NCI-H748 treated with DMSO at 0.1 percent for 48 hours (cell line): ENCODE results near the gene BPI.
"Not testable (repeated sequence)": the region's sequence is repeated elsewhere in the genome, so short reads cannot be mapped to it uniquely, and the experiment has no call there.

Experiments used
- DNase-seq: peaks from one replicate; lab custom pipeline; 2025; lab: John Stamatoyannopoulos, UW

Gene BPI

DNA sequence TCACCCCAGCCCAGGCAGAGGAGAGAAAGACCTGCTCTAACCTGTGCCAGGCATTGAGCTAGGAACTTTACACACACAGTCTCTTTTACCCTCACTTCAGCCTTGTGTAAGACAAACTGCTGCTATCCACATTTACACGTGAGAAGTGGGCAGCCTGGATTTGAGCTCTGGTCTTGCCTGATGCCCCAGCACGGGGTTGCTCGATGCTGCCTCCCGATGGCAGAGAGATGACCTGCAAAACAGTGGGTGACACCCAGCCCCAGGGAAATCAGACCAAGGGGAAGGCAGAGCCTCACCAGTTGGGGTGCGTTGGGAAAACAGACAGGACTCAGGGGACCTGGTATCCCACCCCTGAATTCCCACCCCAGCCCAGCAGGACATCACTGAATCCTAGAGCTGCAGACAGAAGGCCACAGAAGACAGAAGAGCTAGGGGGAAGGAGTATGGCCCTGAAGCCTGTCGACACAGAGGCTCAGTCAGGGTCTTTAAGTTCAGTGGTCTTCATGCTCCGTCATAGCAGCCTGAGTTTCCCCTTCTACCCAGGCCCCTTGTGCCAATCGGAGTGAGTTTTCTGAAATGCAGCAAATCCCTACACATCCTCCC is 990 bp downstream of the BPI start:
- DNase-seq, result no peak

DNA sequence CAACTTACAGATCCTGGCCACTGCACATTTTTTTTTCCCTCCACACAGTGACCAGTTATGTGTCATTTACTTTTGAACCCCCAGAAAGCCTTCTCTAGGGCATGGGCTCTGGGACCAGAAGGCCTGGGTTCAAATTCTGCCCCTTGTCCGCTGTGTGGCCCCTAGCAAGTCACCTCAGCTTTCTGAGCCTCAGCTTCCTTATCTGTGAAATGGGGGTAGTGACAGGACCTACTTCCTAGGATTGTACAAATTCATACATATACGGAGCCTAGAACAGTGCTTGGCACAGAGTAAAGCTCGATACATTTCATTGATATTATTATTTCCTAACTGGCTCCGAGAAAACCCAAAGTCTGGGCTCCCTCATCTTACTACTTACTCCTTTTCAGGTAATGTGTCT is 1.6 kb downstream of the BPI start:
- no peak for DNase-seq

DNA sequence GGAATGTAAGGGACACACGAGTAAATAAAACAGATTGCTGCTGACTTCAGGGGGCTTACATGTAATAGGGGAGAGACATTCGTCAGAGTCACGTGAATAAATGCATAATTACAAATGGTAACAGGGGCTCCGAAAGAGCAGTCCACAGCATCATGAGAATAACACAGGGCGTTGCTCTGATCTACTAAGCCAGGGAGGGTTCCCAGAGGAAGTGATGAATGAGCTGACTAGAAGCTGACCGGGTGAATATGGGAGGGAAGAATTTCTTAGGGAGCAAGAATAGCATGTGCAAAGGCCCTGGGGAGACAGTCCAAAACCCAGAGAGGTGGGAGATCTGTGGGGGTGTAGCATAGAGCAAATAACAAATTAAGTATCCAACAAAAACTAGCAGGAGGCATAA is 2.4 kb downstream of the BPI start:
- no peak for DNase-seq

DNA sequence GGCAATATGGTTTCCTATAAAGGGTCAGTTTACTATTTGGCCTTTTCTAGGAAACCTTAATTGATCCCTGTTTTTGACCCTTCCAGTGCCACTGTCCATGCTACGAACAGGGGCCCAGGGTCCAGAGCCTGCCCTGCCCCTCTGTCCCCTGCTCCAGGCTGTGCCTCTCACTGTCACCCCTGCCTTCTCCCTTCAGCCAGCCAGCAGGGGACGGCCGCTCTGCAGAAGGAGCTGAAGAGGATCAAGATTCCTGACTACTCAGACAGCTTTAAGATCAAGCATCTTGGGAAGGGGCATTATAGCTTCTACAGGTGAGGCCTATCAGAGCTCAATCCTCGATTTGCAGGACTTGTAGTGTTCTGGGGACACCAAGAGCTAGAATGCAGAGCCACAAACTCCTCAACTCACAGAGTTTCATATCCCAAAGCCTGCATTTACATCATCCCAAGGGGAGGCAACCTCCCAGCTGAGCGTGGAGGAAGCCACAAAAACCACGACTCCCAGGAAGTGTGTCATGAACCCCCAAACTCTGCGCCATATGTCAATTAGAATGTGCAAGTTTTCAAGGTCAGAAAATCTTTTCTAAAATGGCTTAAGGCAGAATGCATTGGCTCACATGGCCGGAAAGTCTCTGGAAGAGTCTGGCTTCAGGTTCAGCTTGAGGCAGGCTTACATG is 3.6 kb downstream of the BPI start:
- DNase-seq, result no peak

DNA sequence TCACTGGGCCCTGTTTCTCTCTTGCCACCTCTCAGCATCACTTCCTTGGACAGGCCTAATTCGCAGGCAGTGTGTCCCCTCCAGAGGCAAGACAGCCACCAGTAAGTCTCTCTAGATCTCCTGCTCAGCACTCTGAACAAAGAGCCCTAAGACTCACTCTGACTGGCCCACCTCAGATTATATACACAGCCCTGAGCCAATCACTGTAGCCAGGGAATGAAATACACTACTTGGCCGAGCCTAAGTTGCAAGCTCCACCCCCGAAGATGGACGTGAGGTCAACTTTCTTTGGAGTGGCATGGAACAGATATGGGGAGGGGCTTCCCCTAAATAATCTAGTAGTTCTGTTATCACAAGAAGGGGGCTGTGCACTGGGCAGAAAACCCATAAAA is 4.1 kb downstream of the BPI start:
- DNase-seq, result no peak

DNA sequence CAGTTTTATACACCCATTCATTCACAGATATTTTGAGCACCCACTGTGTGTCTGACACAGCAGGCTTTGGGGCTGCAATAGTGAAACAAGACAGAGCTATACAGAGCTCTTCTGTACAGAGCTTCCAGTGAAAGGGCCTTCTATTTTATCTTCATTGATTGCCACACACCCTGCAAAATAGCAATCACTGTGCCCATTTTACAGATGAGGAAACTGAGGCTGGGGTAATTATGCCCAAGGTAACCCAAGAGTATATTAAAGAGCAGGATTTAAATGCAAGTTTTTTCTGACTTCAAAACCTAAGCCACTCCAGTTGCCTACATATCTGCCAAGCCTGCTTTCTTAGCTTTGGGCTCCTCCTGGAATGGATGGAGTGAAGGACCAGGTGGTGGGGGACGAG is 4.5 kb downstream of the BPI start:
- no peak for DNase-seq

DNA sequence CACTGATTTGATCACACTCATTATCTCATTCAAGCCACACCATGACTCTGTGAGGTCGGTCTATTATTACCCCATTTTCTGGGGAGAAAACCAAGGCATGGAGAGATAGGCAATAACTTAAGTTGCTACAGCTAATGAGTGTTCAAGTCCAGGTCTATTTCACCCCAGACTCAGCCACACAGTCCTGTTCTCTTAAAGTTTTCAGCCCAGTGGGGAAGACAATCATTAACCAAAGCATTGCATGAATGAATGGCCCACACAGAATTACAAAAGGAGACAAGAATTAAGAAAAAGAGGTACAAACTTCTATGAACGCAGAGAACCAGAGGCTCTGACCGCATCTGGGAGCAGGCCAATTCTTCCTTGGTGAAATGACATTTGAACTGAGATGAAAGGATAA is 7.1 kb downstream of the BPI start:
- DNase-seq, result no peak

DNA sequence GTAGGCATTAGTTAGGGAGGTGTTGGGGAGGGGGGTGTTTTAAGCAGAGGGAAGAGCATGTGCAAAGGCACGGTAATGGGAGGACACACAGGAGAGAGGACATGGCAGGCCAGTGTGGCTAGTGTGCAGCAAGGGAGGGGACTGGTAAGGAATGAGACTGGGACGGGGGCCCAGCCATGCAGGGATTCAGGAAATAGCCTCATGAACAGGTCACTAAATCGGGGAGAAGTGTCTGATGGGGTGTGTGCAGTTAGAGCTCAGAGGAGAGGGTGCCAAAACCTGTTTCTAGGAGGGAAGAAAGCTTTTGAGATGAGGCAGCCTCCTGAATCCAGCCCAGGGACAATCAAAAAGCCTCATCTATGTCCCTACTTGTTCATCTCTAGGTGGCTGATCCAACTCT is 7.5 kb downstream of the BPI start:
- no peak for DNase-seq

DNA sequence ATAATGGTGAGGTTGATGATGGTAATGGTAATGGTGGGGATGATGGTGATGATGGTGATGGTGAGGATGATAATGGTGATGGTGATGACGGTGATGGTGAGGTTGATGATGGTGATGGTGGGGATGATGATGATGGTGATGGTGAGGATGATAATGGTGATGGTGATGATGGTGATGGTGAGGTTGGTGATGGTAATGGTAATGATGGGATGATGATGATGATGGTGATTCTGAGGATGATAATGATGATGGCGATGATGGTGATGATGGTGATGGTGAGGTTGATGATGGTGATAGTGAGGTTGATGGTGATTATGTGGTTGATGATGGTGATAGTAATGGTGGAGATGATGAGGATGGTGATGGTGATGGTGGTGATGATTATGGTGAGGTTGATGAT is 9.7 kb downstream of the BPI start:
- no peak for DNase-seq

DNA sequence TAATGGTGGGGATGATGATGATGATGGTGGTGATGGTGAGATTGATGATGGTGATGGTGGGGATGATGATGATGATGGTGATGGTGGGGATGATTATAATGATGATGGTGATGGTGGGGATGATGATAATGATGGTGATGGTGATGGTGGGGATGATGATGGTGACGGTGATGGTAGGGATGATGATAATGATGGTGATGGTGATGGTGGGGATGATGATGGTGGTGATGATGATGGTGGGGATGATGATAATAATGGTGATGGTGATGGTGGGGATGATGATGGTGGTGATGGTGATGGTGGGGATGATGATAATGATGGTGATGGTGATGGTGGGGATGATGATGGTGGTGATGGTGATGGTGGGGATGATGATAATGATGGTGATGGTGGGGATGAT is 10.4 kb downstream of the BPI start:
- DNase-seq, result not testable (repeated sequence)

DNA sequence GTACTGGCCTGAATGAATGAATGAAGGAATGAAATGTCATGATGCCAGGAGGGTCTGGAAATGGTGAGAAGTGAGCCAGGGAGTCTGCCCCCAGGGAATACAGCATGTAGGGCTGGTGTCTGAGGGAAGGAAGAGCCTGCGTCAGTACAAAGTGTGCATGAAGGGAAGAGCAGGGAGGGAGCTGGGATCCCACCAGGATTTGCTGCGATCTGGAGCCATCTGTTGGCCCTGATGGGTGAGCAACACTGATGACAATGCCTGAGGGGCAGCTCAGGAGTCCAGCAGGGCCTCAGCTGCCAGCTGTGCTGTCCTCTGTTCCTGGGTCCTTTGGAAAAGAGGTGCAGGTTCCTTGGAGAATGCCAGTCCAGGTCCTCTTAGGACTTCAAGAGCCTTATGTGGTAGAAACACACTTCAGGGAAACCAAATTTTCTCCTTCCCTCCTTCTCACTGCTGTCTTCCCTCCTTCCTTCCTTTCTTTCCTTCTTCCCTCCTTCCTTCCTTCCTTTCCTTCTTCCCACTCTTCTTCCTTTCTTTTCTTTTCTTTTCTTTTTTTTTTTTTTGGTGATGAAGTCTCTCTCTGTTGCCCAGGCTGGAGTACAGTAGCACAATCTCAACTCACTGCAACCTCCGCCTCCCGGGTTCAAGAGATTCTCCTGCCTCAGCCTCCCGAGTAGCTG is 11.5 kb downstream of the BPI start:
- DNase-seq, result no peak

DNA sequence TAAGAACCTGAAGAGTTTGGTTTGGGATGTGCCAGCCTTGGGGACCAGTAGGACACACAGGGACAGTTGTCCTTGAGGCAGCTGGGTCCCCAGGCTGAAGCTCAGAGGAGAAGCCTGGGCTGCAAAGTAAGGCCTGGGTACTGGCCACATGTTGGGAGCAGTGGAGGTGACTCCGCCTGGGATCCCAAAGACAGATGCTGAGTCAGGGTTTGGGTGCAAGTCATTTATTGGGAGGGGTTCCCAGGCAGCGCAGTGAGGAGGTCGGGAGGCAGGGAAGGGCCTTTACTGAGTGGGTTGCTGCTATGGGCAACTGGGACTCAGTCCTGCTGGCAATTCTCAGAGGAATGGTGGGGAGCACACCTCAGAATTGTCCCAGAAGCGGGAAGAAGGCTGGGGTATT is 12.4 kb downstream of the BPI start:
- DNase-seq, result no peak

DNA sequence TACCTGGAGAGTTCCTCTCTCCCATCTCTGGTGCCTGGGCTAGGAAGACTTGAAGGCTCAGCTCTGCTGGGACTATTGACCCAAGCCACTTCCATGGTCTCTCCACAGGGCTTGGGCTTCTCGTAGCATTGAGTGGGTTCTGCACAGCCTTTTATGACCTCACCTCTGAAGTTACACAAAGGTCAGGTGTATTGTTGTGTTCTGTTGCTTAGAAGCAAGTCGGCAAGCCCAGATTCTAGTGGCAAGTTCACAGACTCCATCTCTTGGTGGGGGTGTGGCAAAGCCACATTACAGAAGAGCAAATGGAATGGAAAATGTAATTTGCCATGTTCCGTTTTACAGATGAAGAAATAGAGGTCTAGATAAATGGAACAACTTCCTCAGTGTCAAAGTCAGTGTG is 13.5 kb downstream of the BPI start:
- DNase-seq, result no peak

DNA sequence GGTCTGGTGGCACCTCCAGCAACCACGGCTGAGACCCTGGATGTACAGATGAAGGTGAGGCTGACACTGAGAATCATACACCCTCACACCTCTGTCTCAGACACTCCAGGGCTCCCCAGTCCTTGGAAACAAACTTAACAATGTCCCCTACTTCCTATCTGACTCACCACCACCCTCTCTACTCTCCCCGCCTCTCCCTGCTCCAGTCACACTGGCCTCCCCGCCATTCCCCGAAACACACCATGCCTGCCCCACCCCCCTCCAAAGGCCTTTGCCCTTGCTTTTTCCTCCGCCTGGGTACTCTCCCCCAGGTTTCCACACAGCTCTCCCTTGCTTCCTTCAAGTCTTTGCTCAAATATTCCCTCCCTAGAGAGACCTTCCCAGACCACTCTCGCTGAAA is 16.3 kb downstream of the BPI start:
- no peak for DNase-seq

DNA sequence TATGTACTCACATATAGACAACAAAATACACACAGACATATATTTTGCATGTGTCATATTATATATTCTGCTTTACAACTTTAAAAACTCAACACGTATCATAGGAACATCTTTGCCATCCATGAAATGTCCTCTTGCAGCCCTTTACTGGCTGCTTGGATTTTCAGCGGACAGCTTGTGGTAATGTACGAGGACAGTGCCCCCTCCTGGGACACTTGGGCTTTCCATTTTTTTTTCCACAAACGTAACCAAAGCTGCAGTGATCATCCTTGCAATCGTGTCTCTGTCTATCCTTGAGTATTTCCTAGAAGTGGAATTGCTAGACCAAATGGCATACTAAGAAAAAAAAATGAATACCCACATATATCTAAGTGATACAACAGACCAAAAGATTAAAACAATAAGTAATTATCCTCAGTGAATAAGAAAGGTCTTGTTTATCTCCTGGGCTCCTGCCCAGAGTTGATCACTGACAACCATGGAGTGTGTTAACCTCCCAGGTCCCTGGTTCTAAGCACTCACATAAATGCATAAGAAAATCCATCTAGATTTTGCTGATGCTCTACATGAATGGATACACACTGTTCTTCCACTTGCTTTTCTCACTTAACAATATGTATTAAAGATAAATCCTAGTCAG is 18.1 kb downstream of the BPI start:
- DNase-seq, result no peak

DNA sequence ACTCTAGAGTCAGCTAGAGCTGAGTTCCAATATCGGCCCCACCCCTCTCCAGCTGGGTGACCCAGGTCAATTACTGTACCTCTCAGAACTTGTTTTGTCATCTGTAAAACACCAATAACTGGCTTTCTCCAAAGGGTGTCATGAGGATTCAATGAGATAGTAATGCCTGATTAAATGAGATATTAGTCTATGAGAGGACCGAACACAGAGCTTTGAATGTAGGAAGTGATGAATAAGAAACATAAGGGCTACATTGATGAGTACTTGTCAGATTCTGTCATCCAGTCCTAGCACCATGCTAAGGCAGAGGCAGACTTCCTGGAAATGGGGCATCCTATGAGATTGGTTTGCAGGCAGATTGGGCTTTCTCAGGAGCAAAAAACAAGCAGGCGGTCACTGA is 20.2 kb downstream of the BPI start:
- no peak for DNase-seq

DNA sequence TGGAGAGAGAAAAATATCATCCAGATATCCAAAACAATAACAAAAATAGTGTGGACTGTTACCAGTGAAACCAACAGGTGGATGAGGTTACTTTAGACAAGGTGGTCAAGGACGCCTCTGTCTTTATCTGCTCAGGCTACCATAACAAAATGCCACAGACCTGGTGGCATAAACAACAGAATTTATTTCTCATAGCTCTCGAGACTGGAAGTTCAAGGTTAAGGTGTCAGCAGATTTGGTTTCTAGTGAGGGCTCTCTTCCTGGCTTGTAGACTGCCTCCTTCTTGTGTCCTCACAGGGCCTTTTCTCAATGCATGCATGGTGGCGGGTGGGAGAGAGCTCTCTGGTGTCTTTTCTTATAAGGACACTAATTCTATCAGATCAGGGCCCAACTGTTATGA is 21.2 kb downstream of the BPI start:
- no peak for DNase-seq

DNA sequence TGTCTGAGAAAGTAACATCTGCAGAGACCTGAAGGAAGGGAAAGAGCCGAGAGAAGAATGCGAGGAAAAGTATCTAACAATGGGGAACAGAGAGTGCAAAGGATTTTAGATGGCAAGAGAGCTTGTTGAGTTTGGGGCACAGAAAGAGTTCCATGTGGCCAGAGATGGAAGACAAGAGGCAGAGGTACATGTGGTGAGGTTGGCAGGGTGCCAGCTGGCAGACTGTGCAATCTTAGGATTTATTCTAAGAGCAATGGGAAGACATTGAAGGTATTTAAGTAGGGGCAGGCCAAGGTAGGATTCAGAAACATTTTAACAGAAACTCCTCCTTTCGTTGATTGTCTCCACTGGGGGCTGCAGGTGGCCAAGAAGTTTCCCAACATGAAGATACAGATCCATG is 21.9 kb downstream of the BPI start:
- DNase-seq, result no peak

DNA sequence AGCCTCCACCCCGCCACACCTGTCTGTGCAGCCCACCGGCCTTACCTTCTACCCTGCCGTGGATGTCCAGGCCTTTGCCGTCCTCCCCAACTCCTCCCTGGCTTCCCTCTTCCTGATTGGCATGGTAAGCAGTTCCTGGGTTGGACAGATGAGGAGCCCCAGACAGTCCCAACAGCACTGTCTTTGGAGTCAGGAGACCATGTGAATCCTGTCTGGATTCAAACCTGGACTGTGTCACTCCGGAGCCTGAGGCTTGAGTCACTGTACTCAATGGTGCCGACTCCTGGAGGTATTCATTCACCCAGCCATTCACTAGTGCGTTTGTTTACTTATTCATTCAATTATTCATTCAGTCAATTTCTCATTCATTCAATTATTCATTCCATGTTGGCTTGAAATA is 22.4 kb downstream of the BPI start:
- DNase-seq, result no peak

DNA sequence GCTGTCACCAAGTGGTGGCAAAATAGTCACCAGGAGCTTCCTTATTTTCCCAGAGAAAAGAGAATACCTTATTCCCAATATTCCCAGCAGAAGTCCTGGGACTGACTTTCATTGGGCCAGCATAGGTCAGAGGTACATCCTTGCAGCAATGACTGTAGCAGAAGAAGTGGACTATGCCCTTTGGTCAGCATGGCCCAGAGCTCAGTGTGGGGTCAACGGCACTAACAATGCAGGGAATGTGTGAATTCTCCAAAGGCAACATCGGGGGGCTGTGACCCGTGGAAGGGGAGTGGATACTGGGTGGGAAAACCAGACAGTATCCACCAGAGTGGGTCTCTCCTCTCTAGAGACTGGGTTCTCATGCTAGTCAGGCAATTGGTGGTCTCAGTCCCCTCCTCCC is 26.7 kb downstream of the BPI start:
- no peak for DNase-seq

DNA sequence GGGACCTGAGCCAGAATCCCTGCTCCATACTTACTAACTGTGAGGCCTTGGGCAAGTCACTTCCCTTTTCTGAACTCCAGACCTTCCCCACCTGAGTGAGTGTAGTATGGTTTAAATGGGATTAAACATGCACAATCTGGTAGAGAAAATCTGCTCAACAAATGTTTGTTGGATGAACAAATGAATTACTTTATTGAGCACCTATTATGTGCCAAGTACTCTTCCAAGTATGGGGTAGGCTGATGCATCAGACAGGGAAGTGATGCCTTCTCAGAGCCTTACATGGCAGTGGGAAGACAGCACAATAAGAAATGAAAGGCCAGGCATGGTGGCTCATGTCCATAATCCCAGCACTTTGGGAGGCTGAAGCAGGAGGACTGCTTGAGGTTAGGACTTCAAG is 27.3 kb downstream of the BPI start:
- no peak for DNase-seq

DNA sequence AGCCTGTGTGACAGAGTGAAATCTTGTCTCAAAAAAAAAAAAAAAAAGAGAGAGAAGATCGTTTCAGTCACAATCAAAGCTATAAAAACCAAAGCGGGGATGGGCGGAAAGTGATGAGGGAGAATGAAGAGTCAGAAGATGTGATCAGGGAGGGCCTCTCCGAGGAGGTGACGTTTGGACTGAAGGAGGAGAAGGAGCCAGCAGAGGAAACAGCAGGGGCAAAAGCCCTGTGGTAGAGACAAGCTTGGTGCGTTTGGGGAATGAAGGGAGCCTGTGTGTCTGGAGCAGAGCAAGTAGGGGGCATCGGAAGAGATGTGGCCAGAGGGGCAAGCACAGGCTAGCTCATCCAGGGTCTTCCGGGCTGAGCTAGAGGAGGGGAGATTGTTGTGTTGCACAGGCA is 27.9 kb downstream of the BPI start:
- DNase-seq, result no peak

DNA sequence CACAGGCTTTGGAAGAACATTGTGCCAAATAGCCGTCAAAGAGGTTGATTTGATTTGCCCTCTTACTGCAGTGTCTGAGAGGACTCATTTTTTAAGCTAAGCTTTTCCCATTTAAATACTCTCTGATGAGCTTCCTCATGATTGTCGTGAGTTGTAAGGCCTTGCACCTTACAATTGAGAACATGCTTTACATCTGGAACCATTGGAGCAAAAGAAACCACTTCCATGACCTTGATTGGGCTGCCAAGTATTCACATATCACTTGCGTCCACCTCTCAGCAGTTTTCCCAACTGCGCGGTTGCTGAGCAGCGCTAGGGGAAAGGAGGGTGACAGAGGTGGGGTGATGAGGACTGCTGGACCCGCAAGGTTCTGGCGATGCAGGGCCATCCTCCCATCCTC is 30.1 kb downstream of the BPI start:
- no peak for DNase-seq
